Skeletal muscle satellite cell (primary cell): Measurements from ENCODE around the gene PTPRD.

Experiments
- H3K27me3 ChIP-seq: 2 replicates; pipeline ENCODE4 v1.7.0; 2013; ENCODE audit warnings: low read length; ENCODE audit not compliant: control insufficient read depth, insufficient read depth
- H3K36me3 ChIP-seq: 2 replicates; pipeline ENCODE4 v1.7.0; 2013; ENCODE audit warnings: mild to moderate bottlenecking, control low read depth, low read length; ENCODE audit not compliant: insufficient read depth
- H3K4me1 ChIP-seq: 2 replicates; pipeline ENCODE4 v1.7.0; 2013; ENCODE audit warnings: low read length; ENCODE audit not compliant: control insufficient read depth, insufficient read depth
- H3K4me2 ChIP-seq: 2 replicates; pipeline ENCODE4 v1.7.0; 2013; ENCODE audit warnings: mild to moderate bottlenecking, low read length
- H3K4me3 ChIP-seq: 2 replicates; pipeline ENCODE4 v1.7.0; 2013; ENCODE audit warnings: low read length
- H3K9ac ChIP-seq: 2 replicates; pipeline ENCODE4 v1.7.0; 2013; ENCODE audit warnings: mild to moderate bottlenecking, low read depth, low read length, moderate library complexity
- H3K9me3 ChIP-seq: replicated peaks from 2 replicates; pipeline ENCODE4 v1.7.0; 2013; ENCODE audit warnings: mild to moderate bottlenecking, control low read depth, low read length

PTPRD gene

GRCh38 chr9:8492024-8492423 is 2120.8 kb downstream of the PTPRD start:
- Histone ChIP-seq H3K9ac (no peak overlapping the region), H3K9me3 (no peaks in the 10 kb centered on the region), H3K4me3 (no peak overlapping the region), H3K4me1 (no peaks in the 10 kb centered on the region), H3K36me3 (no peaks in the 10 kb centered on the region), H3K27me3 (no peaks in the 10 kb centered on the region), H3K4me2 (no peak overlapping the region)

DNA sequence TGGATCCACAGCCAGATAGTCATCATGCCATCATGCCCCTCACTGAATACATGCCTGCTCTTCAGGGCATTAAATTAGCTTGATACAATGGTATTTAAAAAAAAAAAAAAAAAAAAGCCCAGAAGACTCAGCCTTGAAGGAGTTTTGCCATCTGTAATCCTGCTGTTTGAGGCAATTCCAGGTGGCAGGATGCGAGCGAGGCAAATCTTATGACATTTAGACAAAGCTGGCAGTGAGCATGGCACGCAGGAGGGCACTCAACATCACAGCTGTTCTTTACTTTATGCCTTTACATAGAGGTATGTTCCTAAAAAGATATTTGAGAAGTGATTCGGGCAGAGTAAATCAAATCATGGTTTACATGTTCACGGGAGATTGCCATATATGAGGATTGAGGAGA is 2121.2 kb downstream of the PTPRD start:
- Histone ChIP-seq H3K36me3 (no peaks in the 10 kb centered on the region), H3K27me3 (no peaks in the 10 kb centered on the region), H3K9me3 (no peaks in the 10 kb centered on the region), H3K9ac (no peak overlapping the region), H3K4me2 (no peak overlapping the region), H3K4me3 (no peak overlapping the region), H3K4me1 (no peaks in the 10 kb centered on the region)

- no peaks in the 10 kb centered on the region for H3K36me3 ChIP-seq
- no peak overlapping the region for H3K4me2 ChIP-seq
- H3K9ac ChIP-seq = no peak overlapping the region
- no peaks in the 10 kb centered on the region for H3K4me1 ChIP-seq
- H3K27me3 ChIP-seq = no peaks in the 10 kb centered on the region
- H3K9me3 ChIP-seq = no peaks in the 10 kb centered on the region
- no peak overlapping the region for H3K4me3 ChIP-seq
Measured at GRCh38 chr9:8489835-8490234, 2123.0 kb downstream of the PTPRD start.

- Histone ChIP-seq H3K4me3 (no peak overlapping the region), H3K9me3 (no peaks in the 10 kb centered on the region), H3K36me3 (no peaks in the 10 kb centered on the region), H3K27me3 (no peaks in the 10 kb centered on the region), H3K9ac (no peak overlapping the region), H3K4me2 (no peak overlapping the region), H3K4me1 (no peaks in the 10 kb centered on the region)
Measured at GRCh38 chr9:8486095-8486494, 2126.7 kb downstream of the PTPRD start.

DNA sequence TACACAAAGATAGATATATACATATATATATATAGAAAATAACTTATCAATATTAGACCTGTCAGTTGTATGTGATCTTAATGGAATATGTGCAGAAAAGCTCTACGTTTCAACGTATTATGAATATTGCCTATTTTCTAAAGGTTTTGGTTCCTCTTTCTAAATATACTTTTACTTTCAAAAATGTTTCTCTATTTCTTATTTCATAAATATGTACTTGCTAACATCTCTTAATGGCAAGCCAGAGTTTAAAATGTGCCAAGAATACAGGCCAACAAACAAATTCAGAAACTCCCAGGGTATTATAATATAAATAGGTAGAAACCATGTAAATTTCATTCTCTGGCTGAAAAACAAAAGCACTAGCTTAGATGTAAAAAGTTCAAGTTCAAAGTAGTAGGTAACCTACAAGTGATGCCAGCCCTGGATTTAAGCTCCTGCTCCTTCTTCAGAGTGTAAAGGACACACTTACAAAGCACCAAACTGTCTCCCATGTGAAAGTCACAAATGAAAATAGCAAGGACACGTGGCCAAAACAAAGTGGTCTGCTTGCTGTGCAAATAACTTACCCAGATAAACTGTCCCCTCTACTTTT is 2128.1 kb downstream of the PTPRD start:
- Histone ChIP-seq H3K36me3 (no peaks in the 10 kb centered on the region), H3K9ac (no peak overlapping the region), H3K9me3 (no peaks in the 10 kb centered on the region), H3K27me3 (no peaks in the 10 kb centered on the region), H3K4me1 (no peaks in the 10 kb centered on the region), H3K4me3 (no peak overlapping the region), H3K4me2 (no peak overlapping the region)

GRCh38 chr9:8477450-8477849 is 2135.4 kb downstream of the PTPRD start:
- Histone ChIP-seq H3K9me3 (no peaks in the 10 kb centered on the region), H3K27me3 (no peaks in the 10 kb centered on the region), H3K9ac (no peak overlapping the region), H3K36me3 (no peaks in the 10 kb centered on the region), H3K4me3 (no peak overlapping the region), H3K4me1 (no peaks in the 10 kb centered on the region), H3K4me2 (no peak overlapping the region)

GRCh38 chr9:8474937-8475336 is 2137.9 kb downstream of the PTPRD start:
- H3K4me3 ChIP-seq = no peak overlapping the region
- H3K27me3 ChIP-seq = no peaks in the 10 kb centered on the region
- H3K9me3 ChIP-seq = no peaks in the 10 kb centered on the region
- H3K4me1 ChIP-seq = no peaks in the 10 kb centered on the region
- H3K36me3 ChIP-seq = no peaks in the 10 kb centered on the region
- H3K9ac ChIP-seq = no peak overlapping the region
- no peak overlapping the region for H3K4me2 ChIP-seq

DNA sequence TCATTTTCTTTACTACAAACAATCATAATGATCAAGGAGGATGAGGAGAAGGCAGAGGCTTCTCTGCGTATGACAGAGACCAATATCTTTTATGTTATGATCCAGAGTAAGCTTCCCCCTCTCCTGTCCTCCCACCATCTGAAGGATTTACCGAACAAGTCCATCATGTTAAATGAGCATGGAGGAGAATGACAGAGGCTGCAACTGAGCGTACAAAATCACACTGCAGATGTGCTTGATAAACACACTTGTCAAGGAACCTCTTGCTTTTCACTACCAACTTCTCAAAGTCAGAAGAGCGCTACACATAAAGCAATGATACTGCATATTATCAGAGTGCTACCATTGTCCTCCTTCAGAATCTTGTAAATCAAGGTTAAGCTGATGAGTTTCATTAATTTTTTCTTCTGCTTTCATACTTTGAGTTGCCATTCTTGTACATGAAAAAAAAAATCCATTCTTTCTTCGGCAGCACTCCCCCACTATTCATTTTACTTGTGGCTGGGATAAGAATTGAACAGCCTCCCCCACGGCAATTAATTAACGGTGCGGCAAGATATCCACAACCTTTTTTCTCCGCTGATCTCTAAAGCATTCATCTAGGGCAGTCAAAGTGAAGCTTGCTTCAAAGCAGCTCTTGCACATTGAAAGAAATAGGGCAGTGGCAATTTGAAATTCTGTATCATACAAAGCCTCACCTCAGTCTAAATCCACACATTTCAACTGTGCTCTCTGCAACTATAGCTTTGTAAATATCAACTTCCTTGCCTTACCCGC is 2139.4 kb downstream of the PTPRD start:
- H3K36me3 ChIP-seq = no peaks in the 10 kb centered on the region
- no peak overlapping the region for H3K9ac ChIP-seq
- H3K4me3 ChIP-seq = no peak overlapping the region
- no peaks in the 10 kb centered on the region for H3K9me3 ChIP-seq
- no peak overlapping the region for H3K4me2 ChIP-seq
- no peaks in the 10 kb centered on the region for H3K4me1 ChIP-seq
- no peaks in the 10 kb centered on the region for H3K27me3 ChIP-seq

DNA sequence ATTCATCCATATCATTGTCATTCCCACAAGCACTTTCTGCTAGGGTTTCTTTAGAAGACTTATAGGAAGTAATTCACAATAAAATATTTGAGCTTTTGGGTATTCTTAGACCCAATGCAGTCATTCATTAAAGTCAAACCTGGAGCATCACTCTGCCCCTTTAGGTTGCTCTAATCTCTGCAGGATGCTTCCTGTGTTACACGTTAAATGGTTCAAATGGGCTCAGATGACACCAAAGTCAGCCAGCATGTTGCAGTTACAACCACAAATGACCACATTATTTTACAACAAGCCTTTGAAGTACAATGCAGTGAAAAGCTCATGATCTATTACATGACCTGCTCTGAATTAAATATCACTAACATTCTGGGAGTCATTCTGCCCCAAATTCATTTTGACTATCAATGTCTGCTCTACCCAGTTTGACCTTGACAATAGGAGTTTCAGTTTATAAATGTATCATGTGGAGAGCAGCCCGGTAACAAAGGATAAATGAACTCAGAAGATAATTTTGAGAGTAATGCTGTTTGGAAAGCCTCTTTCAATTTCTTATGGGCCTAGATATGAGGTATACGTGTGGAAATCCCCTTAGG is 2144.7 kb downstream of the PTPRD start:
- no peak overlapping the region for H3K4me3 ChIP-seq
- H3K4me1 ChIP-seq = no peaks in the 10 kb centered on the region
- no peak overlapping the region for H3K4me2 ChIP-seq
- no peaks in the 10 kb centered on the region for H3K36me3 ChIP-seq
- no peaks in the 10 kb centered on the region for H3K27me3 ChIP-seq
- no peak overlapping the region for H3K9ac ChIP-seq
- H3K9me3 ChIP-seq = no peaks in the 10 kb centered on the region

GRCh38 chr9:8457816-8458215 is 2155.0 kb downstream of the PTPRD start:
- H3K9ac ChIP-seq = no peak overlapping the region
- no peaks in the 10 kb centered on the region for H3K27me3 ChIP-seq
- H3K4me2 ChIP-seq = no peak overlapping the region
- no peaks in the 10 kb centered on the region for H3K36me3 ChIP-seq
- H3K4me1 ChIP-seq = no peaks in the 10 kb centered on the region
- H3K9me3 ChIP-seq = no peaks in the 10 kb centered on the region
- no peak overlapping the region for H3K4me3 ChIP-seq

- no peak overlapping the region for H3K9ac ChIP-seq
- H3K36me3 ChIP-seq = no peaks in the 10 kb centered on the region
- no peaks in the 10 kb centered on the region for H3K9me3 ChIP-seq
- H3K4me2 ChIP-seq = no peak overlapping the region
- no peaks in the 10 kb centered on the region for H3K27me3 ChIP-seq
- no peak overlapping the region for H3K4me3 ChIP-seq
- H3K4me1 ChIP-seq = no peaks in the 10 kb centered on the region
Measured at GRCh38 chr9:8457055-8457454, 2155.7 kb downstream of the PTPRD start.

GRCh38 chr9:8456344-8456743 is 2156.5 kb downstream of the PTPRD start:
- Histone ChIP-seq H3K27me3 (no peaks in the 10 kb centered on the region), H3K4me1 (no peaks in the 10 kb centered on the region), H3K9me3 (no peaks in the 10 kb centered on the region), H3K4me2 (no peak overlapping the region), H3K36me3 (no peaks in the 10 kb centered on the region), H3K9ac (no peak overlapping the region), H3K4me3 (no peak overlapping the region)
